Measurements from ENCODE around the gene OTOP2.
"Not testable (repeated sequence)": the region's sequence is repeated elsewhere in the genome, so short reads cannot be mapped to it uniquely, and the experiment has no call there.

OTOP2 gene

GRCh38 chr17:74975943-74976342, 51.9 kb downstream of the OTOP2 start:
- DNase-seq, result no peak

DNA sequence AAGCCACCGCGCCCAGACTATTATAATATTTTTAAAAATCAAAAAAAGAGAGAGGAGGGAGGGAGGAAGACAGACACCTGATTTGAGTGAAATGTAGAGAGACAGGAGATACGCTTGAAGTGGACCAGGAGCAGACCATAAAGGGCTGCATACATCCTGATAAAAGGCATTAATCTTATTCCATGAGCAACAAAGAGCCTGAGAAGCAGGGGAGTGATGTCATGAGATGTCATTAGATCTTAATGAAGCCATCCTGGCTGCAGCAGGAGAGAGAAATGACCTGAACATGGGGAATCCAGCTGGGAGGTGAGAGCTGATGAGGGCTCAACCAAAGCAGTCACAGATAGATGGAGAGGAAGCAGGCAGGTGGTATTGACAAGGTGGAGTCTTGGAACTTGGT, 53.7 kb downstream of the OTOP2 start:
- no peak for DNase-seq

GRCh38 chr17:74978240-74978639, 54.2 kb downstream of the OTOP2 start:
- no peak for DNase-seq

DNA sequence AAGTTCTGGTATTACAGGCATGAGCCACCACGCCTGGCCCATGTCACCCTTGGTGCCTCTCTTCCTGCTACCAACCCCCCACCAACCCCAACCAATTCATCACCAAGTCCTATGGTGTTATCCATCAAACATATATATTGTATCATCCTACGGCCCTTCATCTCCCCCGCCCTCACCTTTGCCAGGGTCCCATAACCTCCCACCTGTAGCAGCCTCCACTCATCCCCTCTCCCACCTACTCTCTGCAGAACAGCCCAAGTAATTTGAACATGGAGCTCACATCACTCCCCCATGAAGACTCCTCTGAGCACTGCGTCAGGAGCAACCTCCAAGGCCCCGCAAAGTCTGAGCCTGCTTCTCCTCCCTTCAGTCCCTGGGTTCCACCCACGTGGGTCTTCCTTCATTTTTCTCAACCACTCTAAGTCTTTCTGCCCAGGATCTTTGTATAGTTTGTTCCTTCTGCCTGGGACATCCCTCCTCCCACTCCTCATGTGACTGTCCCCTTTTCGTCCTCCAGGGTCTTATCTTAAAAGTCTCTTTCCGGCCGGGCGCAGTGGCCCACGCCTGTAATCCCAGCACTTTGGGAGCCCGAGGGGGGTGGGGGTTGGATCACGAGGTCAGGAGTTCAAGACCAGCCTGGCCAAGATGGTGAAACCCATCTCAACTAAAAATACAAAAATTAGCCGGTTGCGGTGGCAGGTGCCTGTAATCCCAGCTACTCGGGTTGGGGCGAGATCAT, 55.5 kb downstream of the OTOP2 start:
- no peak for DNase-seq

DNA sequence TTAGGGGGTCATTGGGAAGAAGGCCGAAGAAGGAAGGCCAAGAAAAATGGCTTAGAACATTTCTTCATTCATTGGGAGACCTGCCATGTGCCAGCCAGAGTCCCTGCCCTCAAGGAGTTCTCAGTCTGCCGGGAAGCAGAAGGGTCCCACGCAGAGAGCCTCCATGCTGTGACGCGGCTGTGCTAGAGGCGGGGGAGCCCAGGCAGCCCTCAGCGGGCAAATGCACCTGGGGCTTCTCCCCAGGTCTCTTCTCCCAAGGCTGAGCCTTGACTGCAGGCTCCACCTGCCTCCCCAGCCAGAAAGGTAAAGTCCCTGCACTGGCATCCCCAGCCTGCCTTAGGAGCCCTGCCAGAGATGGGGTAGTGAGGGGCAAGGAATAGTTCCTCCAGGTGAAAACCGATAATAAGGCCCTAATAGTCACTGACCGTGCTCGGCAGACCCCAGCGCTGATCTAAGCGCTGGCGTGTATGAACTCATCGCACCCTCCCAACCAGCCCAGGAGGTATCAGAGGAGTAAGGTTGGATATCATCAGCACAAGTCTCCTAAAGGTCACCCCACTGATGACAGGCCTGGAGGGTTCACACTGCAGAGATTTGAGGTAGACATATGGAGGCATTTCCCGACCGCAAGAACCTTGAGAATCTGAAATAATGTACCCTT, 57.4 kb downstream of the OTOP2 start:
- no peak for DNase-seq

- peak; percentile 79 for DNase-seq
Measured at GRCh38 chr17:74981979-74982662, 58.0 kb downstream of the OTOP2 start.

DNA sequence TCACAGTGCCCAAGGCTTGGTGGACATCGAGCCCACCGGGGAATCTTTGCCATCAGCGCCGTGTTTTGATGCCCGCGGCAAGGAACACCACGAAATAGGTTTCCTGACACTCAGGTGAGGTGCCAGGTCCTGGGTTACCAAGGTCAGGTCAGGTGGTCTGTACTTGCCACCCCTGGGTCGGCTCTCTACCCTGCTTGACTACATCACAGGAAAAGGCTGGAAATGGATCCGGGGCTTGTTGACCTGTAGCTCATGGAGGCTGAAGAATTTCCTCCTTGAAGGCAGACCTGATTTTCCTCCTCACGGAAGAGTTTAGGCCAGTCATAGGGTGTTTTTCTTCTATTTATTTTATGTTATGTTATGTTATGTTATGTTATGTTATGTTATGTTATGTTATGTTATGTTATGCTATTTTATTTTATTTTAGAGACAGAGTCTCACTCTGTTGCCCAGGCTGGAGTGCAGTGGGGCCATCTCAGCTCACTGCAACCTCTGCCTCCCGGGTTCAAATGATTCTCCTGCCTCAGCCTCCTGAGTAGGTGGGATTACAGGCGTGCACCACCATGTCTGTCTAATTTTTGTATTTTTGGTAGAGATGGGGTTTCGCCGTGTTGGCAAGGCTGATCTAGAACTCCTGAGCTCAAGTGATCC, 58.7 kb downstream of the OTOP2 start:
- DNase-seq, result not testable (repeated sequence)
